GM12878 (cell line): ENCODE measurements around the gene PCBP4. TPM values are rescaled to one million over a fixed set of nuclear protein-coding genes. Genes with fewer than 3 reads are reported as not detected.

Experiments used
- ATAC-seq: fragments of 200-7000 bp; cut with Tn5 transposase; 3 replicates; pipeline ENCODE4 v1.9.1; 2020; ENCODE audit warnings: mild to moderate bottlenecking, moderate library complexity
- BruUV-seq: library from RNA; stranded (reverse); fragments of 400-500 nt; replicated peaks from 2 replicates; lab custom pipeline; 2021; lab: Mats Ljungman, UMichigan
- CTCF ChIA-PET: fragments of 300-600 bp; sonication (Branson Sonifier 250); formaldehyde crosslinking; extraction: SDS; loops from one replicate; lab custom pipeline; 2021; ENCODE audit warnings: inconsistent platforms; lab: Yijun Ruan, JAX
- POLR2A ChIA-PET: fragments of 350-600 bp; formaldehyde crosslinking; extraction: SDS; loops from one replicate; lab custom pipeline; 2021; ENCODE audit warnings: inconsistent platforms; lab: Charles Lee
- RAD21 ChIA-PET: fragments of 300-600 bp; sonication (Branson Sonifier 250); formaldehyde crosslinking; loops from one replicate; lab custom pipeline; 2023; ENCODE audit warnings: antibody characterized with exemption; ENCODE audit not compliant: unreplicated experiment; lab: Charles Lee
- SMC1A ChIA-PET: fragments of 300-600 bp; sonication (Branson Sonifier 250); formaldehyde crosslinking; loops from one replicate; lab custom pipeline; 2023; ENCODE audit not compliant: unreplicated experiment, uncharacterized antibody; lab: Charles Lee
- DNase-seq: peaks from one replicate; pipeline ENCODE4 v3.0.0-alpha.2; 2011; ENCODE audit warnings: low read depth, low spot score
- FAIRE-seq: peaks from 3 replicates; lab custom pipeline; 2011; peaks lifted over from hg19 to GRCh38; lab: Jason Lieb, UNC
- H2AFZ ChIP-seq: 2 replicates; pipeline ENCODE4 v1.6.0; 2011; ENCODE audit warnings: low read depth, low read length, control low read depth; ENCODE audit not compliant: control insufficient read depth
- H3K27ac ChIP-seq: 2 replicates; pipeline ENCODE4 v1.5.1; 2011; ENCODE audit warnings: control low read depth; ENCODE audit not compliant: control insufficient read depth, insufficient read depth
- H3K27me3 ChIP-seq, 2 experiments: replicated peaks in 1 of 2; 2 replicates each; pipeline versions ENCODE4 v1.6.0 to v1.6.1; 2011; ENCODE audit warnings: low read length in 1 of 2; ENCODE audit not compliant: control insufficient read depth in 2 of 2, insufficient read depth in 2 of 2
- H3K36me3 ChIP-seq, 2 experiments: 2 replicates each; pipeline ENCODE4 v1.5.1; 2011; ENCODE audit warnings: low read length in 1 of 2; ENCODE audit not compliant: control insufficient read depth in 2 of 2, insufficient read depth in 2 of 2
- H3K4me1 ChIP-seq: 2 replicates; pipeline ENCODE4 v1.6.1; 2011; ENCODE audit warnings: mild to moderate bottlenecking, low read length, moderate library complexity, mixed read lengths; ENCODE audit not compliant: control insufficient read depth, insufficient read depth
- H3K4me2 ChIP-seq: 2 replicates; pipeline ENCODE4 v1.6.0; 2011; ENCODE audit warnings: control low read depth; ENCODE audit not compliant: control insufficient read depth, insufficient read depth
- H3K4me3 ChIP-seq: fragments of 200-600 bp; sonication (generic); 2 replicates; pipeline ENCODE4 v1.5.1; 2016
- H3K79me2 ChIP-seq: 2 replicates; pipeline ENCODE4 v1.6.0; 2011; ENCODE audit warnings: low read length; ENCODE audit not compliant: control insufficient read depth, insufficient read depth
- H3K9ac ChIP-seq: 2 replicates; pipeline ENCODE4 v1.8.0; 2011; ENCODE audit warnings: low read length, control low read depth, mixed read lengths; ENCODE audit not compliant: control insufficient read depth, insufficient read depth
- H3K9me3 ChIP-seq: replicated peaks from 3 replicates; pipeline ENCODE4 v1.5.1; 2011; ENCODE audit warnings: mild to moderate bottlenecking, low read length; ENCODE audit not compliant: control insufficient read depth, insufficient read depth
- H4K20me1 ChIP-seq: 2 replicates; pipeline ENCODE4 v1.6.0; 2011; ENCODE audit not compliant: control insufficient read depth, insufficient read depth
- ASH2L ChIP-seq: fragments of 300-600, 200-600 bp; sonication (generic); IDR thresholded peaks from 2 replicates; pipeline ENCODE4 v1.6.1; 2017; ENCODE audit warnings: low read depth, mild to moderate bottlenecking, borderline replicate concordance
- CREM ChIP-seq: IDR thresholded peaks from 2 replicates; pipeline ENCODE4 v1.6.1; 2014; ENCODE audit warnings: antibody characterized with exemption, low read depth
- HCFC1 ChIP-seq: fragments of 150-350 bp; IDR thresholded peaks from 2 replicates; pipeline ENCODE4 v1.6.1; 2014; ENCODE audit warnings: low read length
- IRF4 ChIP-seq: IDR thresholded peaks from 2 replicates; pipeline ENCODE4 v1.6.1; 2011; ENCODE audit warnings: low read depth, low read length
- PML ChIP-seq: IDR thresholded peaks from 2 replicates; pipeline ENCODE4 v1.6.1; 2012; ENCODE audit warnings: low read length, inconsistent platforms
- RUNX3 ChIP-seq: IDR thresholded peaks from 2 replicates; pipeline ENCODE4 v1.6.1; 2012; ENCODE audit warnings: low read length, inconsistent platforms
- YBX1 ChIP-seq: fragments of 450-650 bp; IDR thresholded peaks from 2 replicates; pipeline ENCODE4 v1.6.1; 2016; ENCODE audit warnings: antibody characterized with exemption
- ZNF384 ChIP-seq: IDR thresholded peaks from 2 replicates; pipeline ENCODE4 v1.6.1; 2012; ENCODE audit warnings: low read depth, mild to moderate bottlenecking, low read length, improper control_type of control experiment, borderline replicate concordance
- WGBS: methylation state at CpG from one replicate; pipeline ENCODE4 v1.1.6; 2016; ENCODE audit warnings: low lambda C conversion rate; ENCODE audit not compliant: insufficient replicate concordance, insufficient coverage; ENCODE audit errors: missing lambda C conversion rate; 5-methylcytosine and 5-hydroxymethylcytosine counted together
- in situ Hi-C: fragments of 300-500 bp; cut with MboI; formaldehyde crosslinking; loops from 9 replicates; pipeline ENCODE4 v1.14.3; 2018; ENCODE audit warnings: mixed read lengths
- intact Hi-C: fragments of 100-400 bp; cut with micrococcal nuclease; formaldehyde crosslinking; loops from one replicate; pipeline ENCODE4 v1.14.2; 2022; ENCODE audit not compliant: unreplicated experiment
- polyA plus RNA-seq, 11 experiments: library from polyadenylated mRNA; depleted of rRNA in 4 of 11; unstranded in 6 of 11; stranded (reverse) in 5 of 11; fragments of >200 nt; fragmentation: Nextera tagmentation in 4 of 11; fragmentation: Illumina TruSeq in 1 of 11; extraction: Ambion mirVana in 4 of 11; extraction: Trizol in 1 of 11; gene quantifications; 1 replicate in 1 of 11; 2 replicates in 10 of 11; pipeline versions ENCODE4 v1.2.1 to v1.2.3, GENCODE V29; 2011 to 2016; ENCODE audit warnings: inconsistent platforms in 2 of 11, missing spikeins in 2 of 11, low read depth in 1 of 11
- total RNA-seq, 4 experiments: library from RNA; depleted of rRNA in 3 of 4; stranded (reverse); fragments of >200 nt in 3 of 4; fragmentation: Illumina TruSeq in 1 of 4; extraction: Trizol in 1 of 4; gene quantifications; 2 replicates each; pipeline versions ENCODE4 v1.2.1 to v1.2.3, GENCODE V29; 2013 to 2021
- TF ChIP-seq, protein P1 (sequence below): fragments of 450-650 bp; IDR thresholded peaks from 2 replicates; pipeline ENCODE4 v1.6.1; 2017; ENCODE audit warnings: mild to moderate bottlenecking, low read depth, inconsistent platforms; ENCODE audit not compliant: poor library complexity, severe bottlenecking
- TF ChIP-seq, protein P2 (sequence below): fragments of 450-650 bp; IDR thresholded peaks from 2 replicates; pipeline ENCODE4 v1.6.1; 2017; ENCODE audit warnings: mild to moderate bottlenecking, moderate library complexity
- TF ChIP-seq, protein P3 (sequence below): IDR thresholded peaks from 2 replicates; pipeline ENCODE4 v1.6.1; 2011; ENCODE audit warnings: borderline replicate concordance, low read depth, mild to moderate bottlenecking, moderate library complexity, low read length; ENCODE audit not compliant: insufficient read depth, poor library complexity, severe bottlenecking
- TF ChIP-seq, protein P4 (sequence below): fragments of 450-650 bp; IDR thresholded peaks from 2 replicates; pipeline ENCODE4 v1.6.1; 2014; ENCODE audit warnings: mild to moderate bottlenecking

PCBP4 gene
- total and polyA plus RNA-seq, 10 of the 15 experiments (the other 5 are each of a cell fraction or from before 2014, with no cell fraction given), result 0.05 to 14.5 (median 4.2) TPM

DNA sequence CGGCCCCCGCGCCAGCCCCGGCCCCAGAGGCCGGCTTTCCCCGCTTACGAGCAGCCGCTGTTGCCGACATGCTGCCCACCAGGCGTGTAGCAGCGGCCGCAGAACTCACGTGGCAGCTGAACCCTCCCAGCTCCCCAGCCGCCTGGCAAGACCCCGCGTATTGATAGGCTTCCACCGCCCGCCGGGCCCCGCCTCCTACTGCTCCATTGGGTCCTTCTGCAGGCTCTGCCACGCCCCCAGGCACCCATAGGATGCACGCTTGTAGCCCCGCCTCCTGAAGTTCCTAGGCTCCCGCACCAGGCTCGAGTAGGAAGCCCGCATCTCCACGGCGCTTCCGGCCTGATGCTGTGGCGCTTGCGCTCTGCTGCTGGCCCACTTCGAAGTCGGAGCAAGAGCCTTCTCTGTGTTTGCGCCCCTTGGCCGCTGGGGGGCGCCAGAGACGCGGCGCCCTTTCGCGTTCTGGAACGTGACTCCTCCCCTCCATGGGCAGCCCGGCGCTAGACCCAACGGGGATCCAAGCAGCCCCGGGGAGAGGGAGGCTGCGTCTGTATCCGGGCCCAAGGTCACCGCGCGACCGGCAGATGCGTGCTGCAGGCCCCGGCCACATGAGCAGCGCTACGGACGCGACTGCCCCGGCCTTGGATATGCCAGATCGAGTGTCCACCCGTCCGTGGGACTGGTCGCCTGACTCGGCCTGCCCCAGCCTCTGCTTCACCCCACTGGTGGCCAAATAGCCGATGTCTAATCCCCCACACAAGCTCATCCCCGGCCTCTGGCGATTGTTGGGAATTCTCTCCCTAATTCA lies 25.3 kb downstream of the PCBP4 start, which contains the start of the genes PARP3 and RRP9:
Gene PARP3 (plus strand): TSS at position 566 of the 805 bp plus-strand sequence. CDS start 993 bp downstream, outside the sequence.
Gene RRP9 (minus strand): TSS at position 107 of the 805 bp plus-strand sequence. CDS start 37 bp downstream, at position 70.
- peak within 1 kb of the TSS; percentile 100 for H3K4me2 ChIP-seq
- WGBS, result 1% methylated on average over 67 of the region's 67 CpGs
- in situ Hi-C loops, result no loop called here
- H2AFZ ChIP-seq, result peak within 1 kb of the TSS; percentile 89
- peak within 1 kb of the TSS; percentile 96 for H3K4me3 ChIP-seq
- peaks cover 32% of the 10 kb centered on the region for H3K79me2 ChIP-seq
- intact Hi-C loops, result loop anchor here (1.0 to 2.0 kb wide), 3 partner anchors 32 to 202 kb away; partner anchors contain the start of gene ABHD14B
- peak within 1 kb of the TSS; percentile 98 for H3K27ac ChIP-seq
- no TSS peak for BruUV-seq
- ChIA-PET POLR2A (interaction anchor here (0.5 to 3.0 kb wide), 11 partner anchors 21 to 442 kb away, joined by 3 to 24 read pairs (median 4); partner anchors contain the start of genes ABHD14A, ABHD14B, ACY1 and RPL29), SMC1A (interaction anchor here (0.6 to 2.6 kb wide), 14 partner anchors 8 to 951 kb away, joined by 3 to 33 read pairs (median 4); partner anchors contain the start of genes ABHD14A, ABHD14B and RPL29), RAD21 (interaction anchor here (0.6 to 4.2 kb wide), 25 partner anchors 9 to 1381 kb away, joined by 3 to 34 read pairs (median 3); partner anchors contain the start of genes ABHD14A, ABHD14B, ACY1 and DUSP7), CTCF (interaction anchor here (0.6 to 4.8 kb wide), 34 partner anchors 10 to 556 kb away, joined by 3 to 79 read pairs (median 4); partner anchors contain the start of genes ABHD14A, ABHD14B, ACY1 and DUSP7)
- H4K20me1 ChIP-seq, result no peaks in the 10 kb centered on the region
- H3K9ac ChIP-seq, result peak within 1 kb of the TSS; percentile 100
- ATAC-seq, result peak; percentile 92
- peak; percentile 97 for FAIRE-seq
- no peaks in the 10 kb centered on the region for H3K27me3 ChIP-seq
- H3K9me3 ChIP-seq, result no peaks in the 10 kb centered on the region
- peaks cover 11% of the 10 kb centered on the region for H3K4me1 ChIP-seq
- peak; percentile 99 for DNase-seq
- peaks cover 9 to 14% of the 10 kb centered on the region in 2 experiments; a peak in 3 of 4 replicates for H3K36me3 ChIP-seq
- TF ChIP-seq, protein P1, sequence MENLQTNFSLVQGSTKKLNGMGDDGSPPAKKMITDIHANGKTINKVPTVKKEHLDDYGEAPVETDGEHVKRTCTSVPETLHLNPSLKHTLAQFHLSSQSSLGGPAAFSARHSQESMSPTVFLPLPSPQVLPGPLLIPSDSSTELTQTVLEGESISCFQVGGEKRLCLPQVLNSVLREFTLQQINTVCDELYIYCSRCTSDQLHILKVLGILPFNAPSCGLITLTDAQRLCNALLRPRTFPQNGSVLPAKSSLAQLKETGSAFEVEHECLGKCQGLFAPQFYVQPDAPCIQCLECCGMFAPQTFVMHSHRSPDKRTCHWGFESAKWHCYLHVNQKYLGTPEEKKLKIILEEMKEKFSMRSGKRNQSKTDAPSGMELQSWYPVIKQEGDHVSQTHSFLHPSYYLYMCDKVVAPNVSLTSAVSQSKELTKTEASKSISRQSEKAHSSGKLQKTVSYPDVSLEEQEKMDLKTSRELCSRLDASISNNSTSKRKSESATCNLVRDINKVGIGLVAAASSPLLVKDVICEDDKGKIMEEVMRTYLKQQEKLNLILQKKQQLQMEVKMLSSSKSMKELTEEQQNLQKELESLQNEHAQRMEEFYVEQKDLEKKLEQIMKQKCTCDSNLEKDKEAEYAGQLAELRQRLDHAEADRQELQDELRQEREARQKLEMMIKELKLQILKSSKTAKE, result no peak
- TF ChIP-seq, protein P2, sequence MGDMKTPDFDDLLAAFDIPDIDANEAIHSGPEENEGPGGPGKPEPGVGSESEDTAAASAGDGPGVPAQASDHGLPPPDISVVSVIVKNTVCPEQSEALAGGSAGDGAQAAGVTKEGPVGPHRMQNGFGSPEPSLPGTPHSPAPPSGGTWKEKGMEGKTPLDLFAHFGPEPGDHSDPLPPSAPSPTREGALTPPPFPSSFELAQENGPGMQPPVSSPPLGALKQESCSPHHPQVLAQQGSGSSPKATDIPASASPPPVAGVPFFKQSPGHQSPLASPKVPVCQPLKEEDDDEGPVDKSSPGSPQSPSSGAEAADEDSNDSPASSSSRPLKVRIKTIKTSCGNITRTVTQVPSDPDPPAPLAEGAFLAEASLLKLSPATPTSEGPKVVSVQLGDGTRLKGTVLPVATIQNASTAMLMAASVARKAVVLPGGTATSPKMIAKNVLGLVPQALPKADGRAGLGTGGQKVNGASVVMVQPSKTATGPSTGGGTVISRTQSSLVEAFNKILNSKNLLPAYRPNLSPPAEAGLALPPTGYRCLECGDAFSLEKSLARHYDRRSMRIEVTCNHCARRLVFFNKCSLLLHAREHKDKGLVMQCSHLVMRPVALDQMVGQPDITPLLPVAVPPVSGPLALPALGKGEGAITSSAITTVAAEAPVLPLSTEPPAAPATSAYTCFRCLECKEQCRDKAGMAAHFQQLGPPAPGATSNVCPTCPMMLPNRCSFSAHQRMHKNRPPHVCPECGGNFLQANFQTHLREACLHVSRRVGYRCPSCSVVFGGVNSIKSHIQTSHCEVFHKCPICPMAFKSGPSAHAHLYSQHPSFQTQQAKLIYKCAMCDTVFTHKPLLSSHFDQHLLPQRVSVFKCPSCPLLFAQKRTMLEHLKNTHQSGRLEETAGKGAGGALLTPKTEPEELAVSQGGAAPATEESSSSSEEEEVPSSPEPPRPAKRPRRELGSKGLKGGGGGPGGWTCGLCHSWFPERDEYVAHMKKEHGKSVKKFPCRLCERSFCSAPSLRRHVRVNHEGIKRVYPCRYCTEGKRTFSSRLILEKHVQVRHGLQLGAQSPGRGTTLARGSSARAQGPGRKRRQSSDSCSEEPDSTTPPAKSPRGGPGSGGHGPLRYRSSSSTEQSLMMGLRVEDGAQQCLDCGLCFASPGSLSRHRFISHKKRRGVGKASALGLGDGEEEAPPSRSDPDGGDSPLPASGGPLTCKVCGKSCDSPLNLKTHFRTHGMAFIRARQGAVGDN, result peak; percentile 91
- TF ChIP-seq RUNX3, result peak; percentile 68
- TF ChIP-seq CREM, result peak; percentile 24; the same call in 1 of the 2 replicates
- no peak for TF ChIP-seq ASH2L
- TF ChIP-seq PML, result no peak; the same call in 1 of the 2 replicates
- TF ChIP-seq ZNF384, result no peak
- TF ChIP-seq, protein P3, sequence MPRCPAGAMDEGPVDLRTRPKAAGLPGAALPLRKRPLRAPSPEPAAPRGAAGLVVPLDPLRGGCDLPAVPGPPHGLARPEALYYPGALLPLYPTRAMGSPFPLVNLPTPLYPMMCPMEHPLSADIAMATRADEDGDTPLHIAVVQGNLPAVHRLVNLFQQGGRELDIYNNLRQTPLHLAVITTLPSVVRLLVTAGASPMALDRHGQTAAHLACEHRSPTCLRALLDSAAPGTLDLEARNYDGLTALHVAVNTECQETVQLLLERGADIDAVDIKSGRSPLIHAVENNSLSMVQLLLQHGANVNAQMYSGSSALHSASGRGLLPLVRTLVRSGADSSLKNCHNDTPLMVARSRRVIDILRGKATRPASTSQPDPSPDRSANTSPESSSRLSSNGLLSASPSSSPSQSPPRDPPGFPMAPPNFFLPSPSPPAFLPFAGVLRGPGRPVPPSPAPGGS, result no peak
- TF ChIP-seq, protein P4, sequence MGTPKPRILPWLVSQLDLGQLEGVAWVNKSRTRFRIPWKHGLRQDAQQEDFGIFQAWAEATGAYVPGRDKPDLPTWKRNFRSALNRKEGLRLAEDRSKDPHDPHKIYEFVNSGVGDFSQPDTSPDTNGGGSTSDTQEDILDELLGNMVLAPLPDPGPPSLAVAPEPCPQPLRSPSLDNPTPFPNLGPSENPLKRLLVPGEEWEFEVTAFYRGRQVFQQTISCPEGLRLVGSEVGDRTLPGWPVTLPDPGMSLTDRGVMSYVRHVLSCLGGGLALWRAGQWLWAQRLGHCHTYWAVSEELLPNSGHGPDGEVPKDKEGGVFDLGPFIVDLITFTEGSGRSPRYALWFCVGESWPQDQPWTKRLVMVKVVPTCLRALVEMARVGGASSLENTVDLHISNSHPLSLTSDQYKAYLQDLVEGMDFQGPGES, result peak; percentile 88
- TF ChIP-seq HCFC1, result peak; percentile 30; the same call in 1 of the 2 replicates
- no peak for TF ChIP-seq IRF4
- no peak for TF ChIP-seq YBX1
